Osteocyte (in vitro differentiated cells): ENCODE results near the gene TMEM121. TPM values are rescaled to one million over a fixed set of nuclear protein-coding genes. Genes with fewer than 3 reads are reported as not detected.

Experiments used
- DNase-seq: peaks from one replicate; pipeline ENCODE4 v3.0.0; 2021; ENCODE audit warnings: mixed read lengths; ENCODE audit not compliant: unreplicated experiment; ENCODE audit errors: extremely low spot score
- H3K27ac Mint-ChIP-seq: one replicate; pipeline ENCODE4 v1.8.0; 2021; ENCODE audit warnings: mild to moderate bottlenecking, mixed read lengths; ENCODE audit not compliant: unreplicated experiment
- H3K27me3 Mint-ChIP-seq: one replicate; pipeline ENCODE4 v1.8.0; 2021; ENCODE audit warnings: mixed read lengths; ENCODE audit not compliant: unreplicated experiment
- H3K36me3 Mint-ChIP-seq: one replicate; pipeline ENCODE4 v1.8.0; 2021; ENCODE audit warnings: mixed read lengths; ENCODE audit not compliant: unreplicated experiment
- H3K4me1 Mint-ChIP-seq: one replicate; pipeline ENCODE4 v1.8.0; 2021; ENCODE audit warnings: mixed read lengths; ENCODE audit not compliant: unreplicated experiment
- H3K4me3 Mint-ChIP-seq: one replicate; pipeline ENCODE4 v1.8.0; 2021; ENCODE audit warnings: mild to moderate bottlenecking, moderate library complexity, mixed read lengths; ENCODE audit not compliant: unreplicated experiment
- H3K9me3 Mint-ChIP-seq: one replicate; pipeline ENCODE4 v1.8.0; 2021; ENCODE audit warnings: mixed read lengths; ENCODE audit not compliant: unreplicated experiment
- CTCF ChIP-seq: fragments of 200-600 bp; sonication (generic); IDR thresholded peaks from 2 replicates; pipeline ENCODE4 v1.5.0; 2021; ENCODE audit warnings: antibody characterized with exemption, mild to moderate bottlenecking, moderate library complexity
- total RNA-seq: library from RNA; stranded (reverse); gene quantifications from 2 replicates; pipeline ENCODE4 v1.2.1, GENCODE V29; 2021

The TMEM121 gene
- total RNA-seq, 1 donor from 2014 or later, result 3.3 TPM

- DNase-seq, result no peak
- Mint-ChIP-seq H3K4me1 (no peaks in the 10 kb centered on the region), H3K9me3 (no peaks in the 10 kb centered on the region), H3K27ac (no peak overlapping the region), H3K36me3 (no peaks in the 10 kb centered on the region), H3K27me3 (peaks cover 36% of the 10 kb centered on the region), H3K4me3 (no peak overlapping the region)
- no peak for TF ChIP-seq CTCF
Measured at GRCh38 chr14:105517096-105517495, 9.3 kb upstream of the TMEM121 start.

- Mint-ChIP-seq H3K4me3 (no peak overlapping the region), H3K4me1 (no peaks in the 10 kb centered on the region), H3K27ac (no peak overlapping the region), H3K27me3 (peaks cover 26% of the 10 kb centered on the region), H3K36me3 (no peaks in the 10 kb centered on the region), H3K9me3 (no peaks in the 10 kb centered on the region)
- DNase-seq, result no peak
- no peak for TF ChIP-seq CTCF
Measured at GRCh38 chr14:105519946-105520698, 6.3 kb upstream of the TMEM121 start.

GRCh38 chr14:105525326-105525725 lies 1.1 kb upstream of the TMEM121 start:
- peak overlapping the region; percentile 52 for H3K4me3 Mint-ChIP-seq
- peaks cover 4% of the 10 kb centered on the region for H3K4me1 Mint-ChIP-seq
- H3K27ac Mint-ChIP-seq, result no peak overlapping the region
- no peak for TF ChIP-seq CTCF
- H3K9me3 Mint-ChIP-seq, result no peaks in the 10 kb centered on the region
- H3K27me3 Mint-ChIP-seq, result peaks cover 3% of the 10 kb centered on the region
- H3K36me3 Mint-ChIP-seq, result no peaks in the 10 kb centered on the region
- no peak for DNase-seq

DNA sequence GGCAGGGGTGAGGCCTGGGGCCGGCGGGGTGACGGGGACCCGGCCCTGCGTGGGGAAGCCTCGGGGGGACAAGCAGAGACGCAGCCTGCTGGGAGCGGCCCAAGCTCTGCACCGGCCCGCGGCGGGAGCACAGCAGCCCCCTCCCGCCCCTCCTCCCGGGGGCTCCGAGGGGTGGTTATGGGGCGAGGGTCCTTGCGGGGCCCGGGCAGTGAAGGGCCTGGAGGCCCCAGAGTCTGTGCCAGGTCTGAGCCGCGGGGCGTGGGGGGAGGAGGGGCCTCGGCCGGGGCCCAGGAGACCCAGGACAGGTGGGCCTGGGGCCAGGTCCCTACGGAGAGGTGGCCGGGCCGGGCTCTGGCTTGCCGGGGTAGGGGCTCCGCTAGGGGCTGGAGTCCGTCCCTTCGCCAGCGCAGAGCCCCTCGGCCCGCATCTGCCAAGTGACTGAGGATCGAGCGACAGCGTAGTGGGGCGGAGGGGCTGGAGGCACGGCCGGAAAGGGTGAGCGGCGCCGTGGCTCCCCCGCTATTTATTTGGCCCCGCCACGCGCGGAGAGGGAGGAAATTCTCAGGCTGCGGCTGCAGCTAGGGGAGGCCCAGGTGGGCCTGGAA lies 495 bp downstream of the TMEM121 start:
- peak overlapping the region; percentile 34 for H3K27ac Mint-ChIP-seq
- H3K27me3 Mint-ChIP-seq, result peaks cover 3% of the 10 kb centered on the region
- TF ChIP-seq CTCF, result no peak
- DNase-seq, result no peak
- peak overlapping the region; percentile 73 for H3K4me3 Mint-ChIP-seq
- H3K4me1 Mint-ChIP-seq, result peaks cover 4% of the 10 kb centered on the region
- H3K36me3 Mint-ChIP-seq, result no peaks in the 10 kb centered on the region
- no peaks in the 10 kb centered on the region for H3K9me3 Mint-ChIP-seq

DNA sequence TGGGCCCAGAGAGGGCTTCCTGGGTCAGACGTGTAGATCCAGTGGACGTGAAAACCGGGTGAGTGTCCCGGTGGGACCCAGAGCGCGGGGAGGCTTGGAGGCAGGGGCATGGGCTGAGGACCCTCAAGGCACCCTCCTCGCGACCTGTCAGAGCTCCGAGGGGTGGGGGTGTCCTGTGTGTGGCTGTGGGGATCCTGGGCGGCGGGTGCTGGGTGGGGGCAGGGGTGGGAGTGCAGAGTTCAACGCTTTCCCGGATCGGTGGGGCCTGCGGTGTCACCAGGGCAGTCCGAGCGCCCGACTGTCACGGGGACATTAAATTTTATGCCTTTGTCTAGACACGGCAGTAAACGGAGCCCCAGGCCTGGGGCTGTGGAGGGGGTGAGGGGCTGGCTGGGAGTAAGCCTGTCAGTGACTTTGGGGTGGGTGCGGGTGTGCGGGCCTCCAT lies 1.0 kb downstream of the TMEM121 start:
- no peaks in the 10 kb centered on the region for H3K36me3 Mint-ChIP-seq
- H3K9me3 Mint-ChIP-seq, result no peaks in the 10 kb centered on the region
- peak overlapping the region; percentile 34 for H3K27ac Mint-ChIP-seq
- peaks cover 3% of the 10 kb centered on the region for H3K27me3 Mint-ChIP-seq
- no peak for DNase-seq
- peaks cover 4% of the 10 kb centered on the region for H3K4me1 Mint-ChIP-seq
- H3K4me3 Mint-ChIP-seq, result peak overlapping the region; percentile 73
- TF ChIP-seq CTCF, result no peak
